ENCODE measurements around the gene KDSR. TPM values are rescaled to one million over a fixed set of nuclear protein-coding genes. Genes with fewer than 3 reads are reported as not detected.
A peak's percentile ranks its signal among the peaks of the same experiment; 100 is the strongest.

KDSR gene, protein sequence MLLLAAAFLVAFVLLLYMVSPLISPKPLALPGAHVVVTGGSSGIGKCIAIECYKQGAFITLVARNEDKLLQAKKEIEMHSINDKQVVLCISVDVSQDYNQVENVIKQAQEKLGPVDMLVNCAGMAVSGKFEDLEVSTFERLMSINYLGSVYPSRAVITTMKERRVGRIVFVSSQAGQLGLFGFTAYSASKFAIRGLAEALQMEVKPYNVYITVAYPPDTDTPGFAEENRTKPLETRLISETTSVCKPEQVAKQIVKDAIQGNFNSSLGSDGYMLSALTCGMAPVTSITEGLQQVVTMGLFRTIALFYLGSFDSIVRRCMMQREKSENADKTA
- total RNA-seq (10 to 100 TPM; 31.1 to 42.2 (median 33.3) TPM), polyA plus RNA-seq (10 to 100 TPM in 1 of 3 donors, 1 to 10 TPM in 2; 5.7 to 10.2 (median 8.9) TPM)
- long read RNA-seq, donor 1, full-length matches to known transcripts = 3 of 3 reads
- long read RNA-seq, donor 1, partial matches to known transcripts = 0 of 3 reads
- long read RNA-seq, donor 1, other reads (novel, unspliced or antisense) = 0 of 3 reads
- long read RNA-seq, donor 2, full-length matches to known transcripts = 5 of 5 reads
- long read RNA-seq, donor 2, partial matches to known transcripts = 0 of 5 reads
- long read RNA-seq, donor 2, other reads (novel, unspliced or antisense) = 0 of 5 reads

DNA sequence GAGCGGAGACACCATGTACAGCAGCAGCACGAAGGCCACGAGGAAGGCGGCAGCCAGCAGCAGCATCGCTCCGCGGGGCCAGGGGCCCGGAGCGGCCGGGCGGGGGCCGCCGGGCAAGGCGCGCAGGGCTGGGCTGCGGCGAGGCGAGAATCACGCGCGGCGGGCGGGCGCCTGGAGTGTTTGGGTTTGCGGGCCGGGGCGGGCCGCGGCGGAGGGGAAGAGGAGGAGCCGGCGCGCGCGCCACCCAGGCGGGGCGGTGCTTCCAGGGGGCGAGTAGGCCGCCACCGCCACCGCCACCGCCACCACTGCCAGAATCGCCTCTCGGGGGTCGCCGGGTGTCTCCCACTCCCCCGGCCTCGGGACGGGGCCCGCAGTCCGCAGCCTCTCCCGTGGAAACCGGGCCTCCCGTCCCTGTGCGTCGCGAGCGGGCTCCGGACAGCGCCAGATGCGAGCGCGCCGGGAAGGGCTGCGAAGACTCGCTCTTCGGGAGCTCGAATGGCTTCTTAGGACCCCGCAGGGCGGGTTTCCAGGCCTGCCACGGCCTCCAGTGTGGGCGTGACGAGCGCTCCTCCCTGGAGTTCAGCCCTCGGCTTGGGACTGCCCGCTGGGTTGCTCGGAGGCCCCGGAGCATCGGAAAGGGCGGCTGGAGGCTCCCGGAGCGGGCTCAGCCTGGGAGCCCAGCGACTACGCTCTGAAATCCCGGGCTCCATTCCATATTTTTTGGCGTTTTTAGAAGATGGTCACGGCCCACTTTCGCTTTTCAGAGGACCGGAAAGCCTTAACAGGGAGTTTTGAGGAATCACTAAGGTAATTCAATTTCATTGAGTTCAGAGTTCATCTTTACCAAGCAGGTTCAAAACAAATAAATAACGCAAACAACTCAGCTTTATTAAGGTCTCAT lies at the start of gene KDSR:
Gene KDSR, minus strand, starts transcription at position 154 of the 901 bp plus-strand sequence. Its CDS starts 88 bp downstream, at position 66.
- Histone ChIP-seq H3K9me3 (peaks cover 0 to 5% (median 0%) of the 10 kb centered on the region in 8 donors), H3K4me3 (peak within 1 kb of the TSS; percentile 75 to 98 (median 92)), H3K27me3 (replicated peaks in 1 of 7) (no peaks in the 10 kb centered on the region), H3K36me3 (peaks cover 0 to 4% (median 0%) of the 10 kb centered on the region in 6 donors), H3K27ac (peak within 1 kb of the TSS; percentile 80 to 98 (median 94)), H3K4me1 (peaks cover 0 to 43% (median 35%) of the 10 kb centered on the region in 6 donors)
- peak; percentile 96 for DNase-seq
- TF ChIP-seq, protein P1, sequence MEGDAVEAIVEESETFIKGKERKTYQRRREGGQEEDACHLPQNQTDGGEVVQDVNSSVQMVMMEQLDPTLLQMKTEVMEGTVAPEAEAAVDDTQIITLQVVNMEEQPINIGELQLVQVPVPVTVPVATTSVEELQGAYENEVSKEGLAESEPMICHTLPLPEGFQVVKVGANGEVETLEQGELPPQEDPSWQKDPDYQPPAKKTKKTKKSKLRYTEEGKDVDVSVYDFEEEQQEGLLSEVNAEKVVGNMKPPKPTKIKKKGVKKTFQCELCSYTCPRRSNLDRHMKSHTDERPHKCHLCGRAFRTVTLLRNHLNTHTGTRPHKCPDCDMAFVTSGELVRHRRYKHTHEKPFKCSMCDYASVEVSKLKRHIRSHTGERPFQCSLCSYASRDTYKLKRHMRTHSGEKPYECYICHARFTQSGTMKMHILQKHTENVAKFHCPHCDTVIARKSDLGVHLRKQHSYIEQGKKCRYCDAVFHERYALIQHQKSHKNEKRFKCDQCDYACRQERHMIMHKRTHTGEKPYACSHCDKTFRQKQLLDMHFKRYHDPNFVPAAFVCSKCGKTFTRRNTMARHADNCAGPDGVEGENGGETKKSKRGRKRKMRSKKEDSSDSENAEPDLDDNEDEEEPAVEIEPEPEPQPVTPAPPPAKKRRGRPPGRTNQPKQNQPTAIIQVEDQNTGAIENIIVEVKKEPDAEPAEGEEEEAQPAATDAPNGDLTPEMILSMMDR (IDR thresholded peaks at IDR 0.05 in 8 of 11, conservative IDR thresholded peaks at IDR 0.05 in 3 of 11) = peak in 1 of 11 experiments; percentile 8
- TF ChIP-seq POLR2A (IDR thresholded peaks at IDR 0.05) (peak in 2 of 3 donors; percentile 53 to 67), POLR2AphosphoS5 (IDR thresholded peaks at IDR 0.05) (peak; percentile 80 to 90 (median 87))
- intact Hi-C loops (cut with DNase I; ENCODE audit: low total_unique reads) = loop anchor here (10.0 kb wide), 1 partner anchor 57 kb away; the partner anchor contains the start of gene VPS4B
- 0 to 1% (median 0%) methylated on average over 21 to 90 of the region's 90 CpGs for WGBS, 5 donors

DNA sequence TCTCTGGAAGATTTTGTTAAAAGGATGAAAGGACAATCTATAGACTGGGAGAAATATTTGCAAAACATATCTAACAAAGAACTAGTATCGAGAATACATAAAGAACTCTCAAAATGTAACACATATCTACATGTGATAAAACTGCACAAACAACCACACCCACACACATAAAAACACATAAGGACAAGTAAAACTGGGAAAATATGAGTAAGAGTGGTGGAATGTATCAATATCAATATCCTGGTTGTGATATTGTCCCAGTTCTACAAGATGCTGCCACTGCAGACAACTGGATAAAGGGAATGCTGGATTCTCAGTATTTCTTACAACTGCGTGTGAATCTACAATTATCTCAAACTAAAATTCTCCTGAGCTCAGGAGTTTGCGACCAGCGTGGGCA lies 45.9 kb upstream of the KDSR start:
- peaks cover 0 to 96% (median 59%) of the 10 kb centered on the region in 6 donors for H3K36me3 ChIP-seq
- no peak overlapping the region for H3K4me3 ChIP-seq
- no peak overlapping the region for H3K27ac ChIP-seq
- peaks cover 0 to 66% (median 7%) of the 10 kb centered on the region in 6 donors for H3K4me1 ChIP-seq
- H3K9me3 ChIP-seq = no peaks in the 10 kb centered on the region
- H3K27me3 ChIP-seq (replicated peaks in 1 of 7) = no peaks in the 10 kb centered on the region
- WGBS, 5 donors = 71 to 96% (median 74%) methylated on average over 4 of the region's 4 CpGs
- TF ChIP-seq POLR2A (IDR thresholded peaks at IDR 0.05) (no peak), POLR2AphosphoS5 (IDR thresholded peaks at IDR 0.05) (no peak)
- TF ChIP-seq, protein P1 (IDR thresholded peaks at IDR 0.05 in 8 of 11, conservative IDR thresholded peaks at IDR 0.05 in 3 of 11) = no peak
- no peak for DNase-seq
- intact Hi-C loops (cut with DNase I; ENCODE audit: low total_unique reads) = no loop called here

DNA sequence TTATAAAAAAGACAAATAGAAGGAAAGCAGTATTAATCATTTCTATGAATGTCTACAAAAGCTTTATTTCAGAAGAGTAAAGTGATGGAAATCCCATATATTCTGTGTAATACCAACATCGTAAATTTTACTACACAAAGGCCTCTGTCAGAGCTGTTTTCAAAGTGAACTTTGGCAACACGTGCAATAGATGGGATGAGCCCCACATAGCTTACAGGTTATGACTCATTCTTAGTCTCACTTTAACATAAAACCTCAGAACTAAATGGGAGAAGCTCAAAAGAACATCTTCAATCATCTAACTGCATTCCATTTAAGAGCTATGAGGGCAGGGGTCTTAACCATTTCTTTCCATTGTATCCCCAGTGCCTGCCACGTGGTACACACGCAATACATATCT lies 43.8 kb upstream of the KDSR start:
- intact Hi-C loops (cut with DNase I; ENCODE audit: low total_unique reads) = no loop called here
- Histone ChIP-seq H3K27me3 (replicated peaks in 1 of 7) (no peaks in the 10 kb centered on the region), H3K27ac (no peak overlapping the region), H3K4me3 (no peak overlapping the region), H3K9me3 (no peaks in the 10 kb centered on the region), H3K4me1 (peaks cover 0 to 51% (median 2%) of the 10 kb centered on the region in 6 donors), H3K36me3 (peaks cover 3 to 96% (median 63%) of the 10 kb centered on the region in 6 donors)
- no peak for TF ChIP-seq POLR2AphosphoS5 (IDR thresholded peaks at IDR 0.05)
- TF ChIP-seq, protein P1 (IDR thresholded peaks at IDR 0.05 in 8 of 11, conservative IDR thresholded peaks at IDR 0.05 in 3 of 11) = no peak
- no peak for TF ChIP-seq POLR2A (IDR thresholded peaks at IDR 0.05)
- 88 to 95% (median 91%) methylated on average over 4 of the region's 4 CpGs for WGBS, 5 donors
- no peak for DNase-seq
